ENCODE measurements around the gene TMEM106A. TPM values are rescaled to one million over a fixed set of nuclear protein-coding genes. Genes with fewer than 3 reads are reported as not detected.

TMEM106A gene
- total and polyA plus RNA-seq, 2 of the 13 experiments (the other 11 are each of a cell fraction or from before 2014, with no cell fraction given), result 16.9 to 35.9 TPM

DNA sequence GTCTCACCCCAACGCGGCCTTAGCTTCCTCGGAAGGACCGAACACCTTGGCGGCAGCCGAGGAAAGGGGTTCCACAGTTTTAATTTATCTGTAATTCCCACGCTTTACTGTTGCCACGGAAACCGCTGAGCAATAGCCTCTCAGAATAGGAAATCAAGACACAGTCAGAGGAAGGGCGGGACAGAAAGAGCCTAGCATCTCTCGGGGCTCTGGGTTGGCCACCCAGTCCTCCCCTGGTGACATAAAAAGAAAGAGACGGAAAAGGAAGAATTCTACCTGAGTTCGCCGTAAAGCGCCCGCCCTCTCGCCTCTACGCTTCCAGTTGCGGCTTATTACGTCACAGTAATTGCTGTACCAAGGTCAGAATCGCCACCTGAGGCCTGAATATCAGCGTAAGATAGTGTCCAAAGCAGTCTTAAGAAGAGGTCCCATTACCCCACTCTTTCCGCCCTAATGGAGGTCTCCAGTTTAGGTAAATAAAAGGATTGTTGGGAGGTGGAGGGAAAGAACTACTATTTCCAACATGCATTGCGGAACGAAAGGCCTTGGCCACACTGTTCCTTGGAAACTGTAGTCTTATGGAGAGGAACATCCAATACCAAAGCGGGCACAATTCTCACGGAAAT lies 41.4 kb upstream of the TMEM106A start (continued):
- TF ChIP-seq ZNF556 (CRISPR knock-in tag; IDR thresholded peaks at IDR 0.05; ENCODE audit: borderline replicate concordance), result no peak; the same call in 1 of the 2 replicates
- TF ChIP-seq, protein P1, sequence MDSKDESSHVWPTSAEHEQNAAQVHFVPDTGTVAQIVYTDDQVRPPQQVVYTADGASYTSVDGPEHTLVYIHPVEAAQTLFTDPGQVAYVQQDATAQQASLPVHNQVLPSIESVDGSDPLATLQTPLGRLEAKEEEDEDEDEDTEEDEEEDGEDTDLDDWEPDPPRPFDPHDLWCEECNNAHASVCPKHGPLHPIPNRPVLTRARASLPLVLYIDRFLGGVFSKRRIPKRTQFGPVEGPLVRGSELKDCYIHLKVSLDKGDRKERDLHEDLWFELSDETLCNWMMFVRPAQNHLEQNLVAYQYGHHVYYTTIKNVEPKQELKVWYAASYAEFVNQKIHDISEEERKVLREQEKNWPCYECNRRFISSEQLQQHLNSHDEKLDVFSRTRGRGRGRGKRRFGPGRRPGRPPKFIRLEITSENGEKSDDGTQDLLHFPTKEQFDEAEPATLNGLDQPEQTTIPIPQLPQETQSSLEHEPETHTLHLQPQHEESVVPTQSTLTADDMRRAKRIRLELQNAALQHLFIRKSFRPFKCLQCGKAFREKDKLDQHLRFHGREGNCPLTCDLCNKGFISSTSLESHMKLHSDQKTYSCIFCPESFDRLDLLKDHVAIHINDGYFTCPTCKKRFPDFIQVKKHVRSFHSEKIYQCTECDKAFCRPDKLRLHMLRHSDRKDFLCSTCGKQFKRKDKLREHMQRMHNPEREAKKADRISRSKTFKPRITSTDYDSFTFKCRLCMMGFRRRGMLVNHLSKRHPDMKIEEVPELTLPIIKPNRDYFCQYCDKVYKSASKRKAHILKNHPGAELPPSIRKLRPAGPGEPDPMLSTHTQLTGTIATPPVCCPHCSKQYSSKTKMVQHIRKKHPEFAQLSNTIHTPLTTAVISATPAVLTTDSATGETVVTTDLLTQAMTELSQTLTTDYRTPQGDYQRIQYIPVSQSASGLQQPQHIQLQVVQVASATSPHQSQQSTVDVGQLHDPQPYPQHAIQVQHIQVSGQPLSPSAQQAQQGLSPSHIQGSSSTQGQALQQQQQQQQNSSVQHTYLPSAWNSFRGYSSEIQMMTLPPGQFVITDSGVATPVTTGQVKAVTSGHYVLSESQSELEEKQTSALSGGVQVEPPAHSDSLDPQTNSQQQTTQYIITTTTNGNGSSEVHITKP (CRISPR knock-in tag; IDR thresholded peaks at IDR 0.05; ENCODE audit: low read depth), result no peak
- 0 out of 2 replicates have a peak, but pooled peaks have one; percentile 44 for TF ChIP-seq ZNF329 (CRISPR knock-in tag; IDR thresholded peaks at IDR 0.05; ENCODE audit: low read depth)
- no peak for TF ChIP-seq ZNF570 (CRISPR knock-in tag; IDR thresholded peaks at IDR 0.05; ENCODE audit: borderline replicate concordance)
- TF ChIP-seq, protein P2, sequence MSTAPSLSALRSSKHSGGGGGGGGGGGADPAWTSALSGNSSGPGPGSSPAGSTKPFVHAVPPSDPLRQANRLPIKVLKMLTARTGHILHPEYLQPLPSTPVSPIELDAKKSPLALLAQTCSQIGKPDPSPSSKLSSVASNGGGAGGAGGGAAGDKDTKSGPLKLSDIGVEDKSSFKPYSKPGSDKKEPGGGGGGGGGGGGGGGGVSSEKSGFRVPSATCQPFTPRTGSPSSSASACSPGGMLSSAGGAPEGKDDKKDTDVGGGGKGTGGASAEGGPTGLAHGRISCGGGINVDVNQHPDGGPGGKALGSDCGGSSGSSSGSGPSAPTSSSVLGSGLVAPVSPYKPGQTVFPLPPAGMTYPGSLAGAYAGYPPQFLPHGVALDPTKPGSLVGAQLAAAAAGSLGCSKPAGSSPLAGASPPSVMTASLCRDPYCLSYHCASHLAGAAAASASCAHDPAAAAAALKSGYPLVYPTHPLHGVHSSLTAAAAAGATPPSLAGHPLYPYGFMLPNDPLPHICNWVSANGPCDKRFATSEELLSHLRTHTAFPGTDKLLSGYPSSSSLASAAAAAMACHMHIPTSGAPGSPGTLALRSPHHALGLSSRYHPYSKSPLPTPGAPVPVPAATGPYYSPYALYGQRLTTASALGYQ (CRISPR knock-in tag; IDR thresholded peaks at IDR 0.05), result peak; percentile 6; the same call in 1 of the 2 replicates
- TF ChIP-seq ATAD3A (CRISPR knock-in tag; IDR thresholded peaks at IDR 0.05), result no peak
- TF ChIP-seq HNF4A (CRISPR knock-in tag; IDR thresholded peaks at IDR 0.05), result no peak; the same call in 1 of the 2 replicates
- no peak for TF ChIP-seq MED8 (CRISPR knock-in tag; IDR thresholded peaks at IDR 0.05; ENCODE audit: insufficient replicate concordance)
- TF ChIP-seq SMAD1 (CRISPR knock-in tag; IDR thresholded peaks at IDR 0.05; ENCODE audit: borderline replicate concordance, low read depth), result no peak; the same call in 1 of the 2 replicates
- TF ChIP-seq ZNF883 (CRISPR knock-in tag; IDR thresholded peaks at IDR 0.05; ENCODE audit: not compliant biosample characterization), result no peak
- no peak for TF ChIP-seq ZNF136 (CRISPR knock-in tag; IDR thresholded peaks at IDR 0.05; ENCODE audit: low read depth)
- no peak for TF ChIP-seq MAFG (CRISPR knock-in tag; IDR thresholded peaks at IDR 0.05)
- TF ChIP-seq ZNF501 (CRISPR knock-in tag; IDR thresholded peaks at IDR 0.05), result peak; percentile 44
- TF ChIP-seq ZFAT (CRISPR knock-in tag; conservative IDR thresholded peaks at IDR 0.05), result no peak; the same call in 1 of the 2 replicates
- TF ChIP-seq ZNF615 (CRISPR knock-in tag; IDR thresholded peaks at IDR 0.05; ENCODE audit: borderline replicate concordance), result 0 out of 2 replicates have a peak, but pooled peaks have one; percentile 66
- 0 out of 2 replicates have a peak, but pooled peaks have one; percentile 3 for TF ChIP-seq ATF7-NPFF (CRISPR knock-in tag; IDR thresholded peaks at IDR 0.05; ENCODE audit: low read depth)
- TF ChIP-seq ZFP1 (CRISPR knock-in tag; IDR thresholded peaks at IDR 0.05), result peak; percentile 87
- no peak for TF ChIP-seq CBX2 (IDR thresholded peaks at IDR 0.05; ENCODE audit: low read depth, low read length)
- TF ChIP-seq CBX2 (CRISPR knock-in tag; IDR thresholded peaks at IDR 0.05; ENCODE audit: low read depth), result no peak; the same call in 1 of the 2 replicates
- TF ChIP-seq SRSF9 (IDR thresholded peaks at IDR 0.05; ENCODE audit: borderline replicate concordance, insufficient read depth, low read depth, low read length, poor library complexity, severe bottlenecking), result no peak
- peak; percentile 11 for TF ChIP-seq XRCC5 (optimal IDR thresholded peaks at IDR 0.05; ENCODE audit: low read length)
- peak; percentile 45; the same call in 1 of the 2 replicates for TF ChIP-seq KLF6 (CRISPR knock-in tag; IDR thresholded peaks at IDR 0.05)
- no peak for TF ChIP-seq ZNF335 (CRISPR knock-in tag; IDR thresholded peaks at IDR 0.05)

All from HepG2 (cell line).